Dedifferentiated amniotic fluid mesenchymal stem cell (primary cell): ENCODE results near the gene MAP1LC3B2.

Experiments
- DNase-seq: peaks from one replicate; pipeline ENCODE4 v3.0.0-alpha.2; 2016; ENCODE audit errors: extremely low spot score

MAP1LC3B2 gene

DNA sequence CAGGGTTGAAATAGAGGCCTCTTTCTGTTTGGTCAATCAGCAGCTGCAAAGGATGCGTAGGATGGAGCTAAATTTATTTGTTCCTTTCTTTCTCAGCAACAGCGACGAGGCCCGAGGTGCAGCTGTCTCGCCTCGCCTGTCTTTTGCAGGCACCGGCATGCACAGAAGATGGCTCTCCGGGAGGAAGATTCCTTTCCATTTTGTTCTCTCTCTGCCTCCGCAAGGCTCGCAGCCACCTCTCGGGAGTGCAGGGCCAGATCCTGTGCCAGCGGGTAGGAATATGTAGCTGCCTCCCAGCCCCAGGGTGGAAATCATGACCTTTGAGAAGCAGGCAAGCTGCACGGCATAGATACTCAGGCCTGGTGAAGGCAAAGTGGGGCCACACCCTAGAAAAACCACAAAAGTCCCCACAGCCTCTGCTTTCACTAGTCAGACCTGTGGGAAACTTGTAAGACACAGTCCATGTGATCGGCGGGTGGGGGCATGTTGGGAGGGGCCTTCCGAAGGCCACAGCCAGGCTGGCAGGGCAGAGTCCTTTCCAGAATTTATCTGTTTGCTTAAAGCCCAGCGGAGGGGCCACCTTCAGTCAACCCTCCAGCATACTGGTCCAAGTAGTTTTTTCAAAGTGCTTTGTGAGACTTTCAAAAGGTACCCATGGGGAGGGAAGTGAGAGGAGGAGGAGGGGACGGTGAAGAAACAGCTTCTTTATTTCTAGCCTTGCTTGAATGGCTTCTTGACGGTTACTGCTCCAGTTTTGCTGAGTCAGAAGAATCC lies at the start of gene MAP1LC3B2:
MAP1LC3B2 (plus strand) TSS at position 220 of the 774 bp plus-strand sequence. CDS start 16,562 bp downstream, outside the sequence.
- peak; percentile 38 for DNase-seq

DNA sequence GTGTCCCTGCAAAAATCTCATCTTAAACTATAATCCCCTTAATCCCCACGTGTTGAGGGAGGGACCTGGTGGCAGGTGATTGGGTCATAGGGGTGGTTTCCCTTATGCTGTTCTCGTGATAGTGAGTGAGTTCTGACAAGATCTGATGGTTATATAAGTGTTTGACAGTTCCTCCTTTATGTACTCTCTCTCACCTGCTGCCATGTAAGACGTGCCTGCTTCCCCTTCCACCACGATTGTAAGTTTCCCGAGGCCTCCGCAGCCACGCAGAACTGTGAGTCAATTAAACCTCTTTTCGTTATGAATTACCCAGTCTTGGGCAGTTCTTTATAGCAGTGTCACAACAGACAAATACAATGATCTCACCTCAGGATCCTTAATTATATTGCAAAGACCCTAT lies 45.2 kb upstream of the MAP1LC3B2 start:
- DNase-seq: no peak

DNA sequence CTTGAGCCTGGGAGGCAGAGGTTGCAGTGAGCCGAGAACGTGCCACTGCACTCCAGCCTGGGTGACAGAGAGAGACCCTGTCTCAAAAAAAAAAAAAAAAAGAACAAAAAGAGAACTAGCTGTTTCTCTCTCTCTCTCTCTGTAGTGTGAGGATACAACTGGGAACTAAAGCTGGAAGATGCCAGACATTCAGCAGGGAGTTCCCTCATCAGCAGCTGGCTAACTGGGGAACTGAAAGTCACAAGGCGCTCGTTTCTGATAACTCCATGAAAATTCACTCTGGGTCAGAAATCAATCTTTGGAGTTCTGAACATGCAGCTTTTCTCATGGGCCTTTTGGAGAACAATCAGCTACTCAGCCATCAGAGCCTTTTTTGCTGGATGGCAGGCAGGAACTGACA lies 43.5 kb upstream of the MAP1LC3B2 start:
- DNase-seq: no peak

DNA sequence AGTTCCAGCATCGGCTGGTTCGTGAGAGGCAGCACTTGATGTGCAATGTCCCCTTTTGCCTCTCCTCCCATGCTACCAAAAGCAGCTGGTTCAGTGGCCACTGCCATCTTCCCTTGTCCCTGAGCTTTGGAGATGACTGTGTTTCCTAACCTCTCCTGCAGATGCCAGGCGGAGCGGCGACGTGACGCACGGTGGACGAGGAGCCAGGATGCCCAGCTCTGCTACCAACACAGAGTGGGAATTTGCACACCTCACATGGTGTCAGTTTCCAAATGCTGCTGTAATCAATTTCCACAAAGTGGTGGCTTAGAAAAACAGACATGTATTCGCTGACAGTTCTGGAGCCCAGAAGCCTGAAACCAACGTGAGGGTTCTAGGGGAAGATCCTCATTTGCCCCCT lies 42.5 kb upstream of the MAP1LC3B2 start:
- no peak for DNase-seq

DNA sequence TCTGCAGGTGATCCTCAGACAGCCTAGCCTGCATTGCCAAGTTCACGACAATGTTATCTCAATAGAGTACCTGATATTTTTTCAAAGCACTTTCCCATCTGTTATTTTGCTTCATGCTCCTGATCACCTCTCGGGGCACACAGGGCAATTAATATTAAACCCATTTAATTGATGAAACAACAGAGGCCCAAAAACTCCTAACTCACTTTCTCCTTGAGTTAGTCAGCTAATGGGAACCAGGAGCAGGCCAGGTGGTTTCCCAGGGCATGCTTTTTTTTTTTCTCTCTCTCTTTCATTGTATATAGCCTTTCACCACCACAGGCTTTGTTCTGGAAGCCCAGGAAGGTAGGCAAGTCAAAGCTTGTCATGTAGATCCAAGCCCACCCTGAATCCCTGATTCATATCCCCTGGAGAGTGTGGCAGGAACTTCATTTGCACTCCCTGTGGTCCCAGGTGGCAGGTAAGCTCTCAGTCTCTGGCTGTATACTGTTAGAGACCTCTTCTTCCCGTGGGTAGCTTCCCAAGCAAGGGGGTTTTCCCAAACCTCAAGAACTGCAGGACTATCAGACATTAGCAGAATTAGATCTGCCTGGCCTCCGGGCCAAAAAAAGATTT lies 41.6 kb upstream of the MAP1LC3B2 start:
- DNase-seq: no peak

DNA sequence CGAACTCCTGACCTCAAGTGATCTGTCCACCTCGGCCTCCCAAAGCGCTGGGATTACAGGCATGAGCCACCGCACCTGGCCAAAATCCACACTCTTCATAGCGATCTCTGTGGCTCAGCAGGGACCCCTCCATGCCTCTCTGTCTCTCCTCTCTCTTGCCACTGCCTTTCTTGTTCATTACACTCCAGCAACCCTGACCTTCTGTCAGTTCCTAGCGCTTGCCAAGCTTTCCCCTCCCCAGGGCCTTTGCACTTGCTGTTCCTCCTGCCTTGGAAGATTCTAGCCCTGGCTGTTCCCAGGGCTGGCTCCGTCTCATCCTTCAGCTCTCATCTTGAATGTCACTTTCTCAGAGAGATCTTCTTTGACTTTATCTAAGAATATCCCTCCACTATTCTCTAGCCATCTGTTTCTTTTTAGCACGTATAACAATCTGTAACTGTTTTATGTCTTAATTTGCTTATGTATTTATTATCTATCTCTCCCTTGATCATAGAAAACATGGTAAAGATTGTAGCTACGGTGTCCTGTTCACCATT lies 38.9 kb upstream of the MAP1LC3B2 start:
- DNase-seq: no peak

DNA sequence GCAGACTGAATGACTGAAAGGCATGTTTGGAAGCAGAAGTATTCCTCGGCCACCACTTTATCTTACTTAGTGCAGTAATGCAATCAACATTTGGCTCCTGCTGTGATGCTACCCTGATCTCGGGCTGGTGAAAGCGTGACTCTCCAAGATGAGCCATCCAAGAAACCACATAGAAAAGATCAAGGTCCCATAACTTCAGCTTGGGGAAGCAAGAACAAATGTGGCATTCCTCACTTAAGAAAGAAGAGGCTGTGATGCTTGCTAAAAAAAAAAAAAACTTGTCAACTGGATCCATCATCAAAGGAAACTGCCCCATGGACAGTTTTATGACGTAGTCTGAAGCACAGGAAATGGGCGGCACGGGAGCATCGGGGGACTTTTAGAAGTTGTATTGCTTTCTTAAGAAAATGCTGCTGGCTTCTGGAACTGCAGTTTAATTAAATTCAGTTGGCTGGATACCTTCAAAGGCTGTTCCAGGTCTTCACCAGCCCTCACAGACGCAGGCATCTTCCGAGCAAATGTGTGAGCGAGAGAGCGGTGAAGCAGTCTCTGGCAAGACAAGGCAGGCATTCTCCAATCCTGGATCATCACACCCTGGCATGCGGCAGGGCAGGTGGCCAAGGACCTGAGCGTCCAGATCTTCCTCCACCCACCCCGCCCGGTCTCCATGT lies 38.2 kb upstream of the MAP1LC3B2 start:
- DNase-seq: no peak

DNA sequence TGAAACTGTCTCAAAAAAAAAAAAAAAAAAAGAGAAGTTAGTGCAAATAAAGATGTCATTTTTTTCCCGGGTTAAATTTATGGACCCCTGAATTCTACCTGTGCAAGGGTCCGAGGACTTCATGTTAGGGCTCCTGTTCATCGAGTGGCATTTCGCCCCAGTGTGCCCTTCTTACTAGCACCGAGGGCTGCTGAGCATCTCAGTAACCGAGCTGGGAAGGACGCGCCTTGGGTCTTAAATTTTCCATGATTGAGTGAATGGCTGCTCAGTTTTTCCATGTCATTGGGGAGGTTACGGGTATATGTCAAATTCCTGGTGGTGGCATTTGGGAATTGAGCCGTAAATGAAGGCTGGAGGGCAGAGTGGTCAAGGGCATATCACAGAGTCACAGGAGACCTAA lies 34.9 kb upstream of the MAP1LC3B2 start:
- DNase-seq: no peak

DNA sequence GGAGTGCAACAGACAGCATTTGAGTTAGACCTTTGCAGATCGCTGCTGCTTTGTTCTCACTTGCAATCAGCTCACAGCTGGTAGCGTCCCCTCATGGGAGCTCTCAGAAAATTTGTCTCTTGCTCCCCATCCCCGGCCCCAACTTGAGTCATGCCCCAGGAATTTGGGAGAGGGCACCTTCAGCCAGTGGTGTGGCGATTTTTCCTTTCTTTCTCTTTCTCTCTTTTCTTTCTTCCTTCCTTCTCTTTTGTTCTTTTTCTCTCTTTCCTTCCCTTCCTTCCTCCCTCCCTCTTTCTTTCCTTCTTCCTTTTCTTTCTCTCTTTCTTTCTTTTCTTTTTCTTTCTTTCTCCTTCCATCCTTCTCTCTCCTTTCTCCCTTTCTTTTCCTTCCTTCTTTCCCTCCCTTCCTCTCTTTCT lies 34.2 kb upstream of the MAP1LC3B2 start:
- DNase-seq: no peak

DNA sequence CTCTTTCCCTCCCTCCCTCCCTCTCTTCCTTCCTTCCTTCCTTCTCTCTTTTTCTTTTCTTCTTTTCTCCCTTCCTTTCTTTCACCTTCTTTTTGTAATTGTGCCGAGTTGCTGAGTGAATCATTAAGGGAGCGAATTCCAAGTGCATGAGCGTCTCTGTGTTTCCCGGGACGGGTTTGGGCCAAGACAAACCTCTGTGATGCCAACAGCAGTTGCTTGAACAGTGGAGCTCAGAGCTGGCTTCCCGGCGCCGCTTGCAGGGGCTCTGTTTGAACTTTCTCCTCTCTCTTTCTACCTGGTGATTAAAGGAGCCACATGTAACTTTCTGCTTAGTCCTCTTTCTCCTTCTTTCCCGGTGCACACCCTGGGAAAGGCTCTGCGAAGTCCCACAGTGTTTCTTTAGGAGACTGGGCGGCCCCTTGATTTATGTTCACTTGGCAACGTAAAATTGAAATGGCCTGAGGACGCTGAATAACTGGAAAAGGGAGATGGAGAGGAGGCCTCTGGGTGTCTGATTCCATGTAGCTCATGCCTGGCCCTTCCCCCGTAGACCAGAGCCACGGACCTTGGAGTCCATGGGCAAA lies 33.7 kb upstream of the MAP1LC3B2 start:
- DNase-seq: peak; percentile 88

DNA sequence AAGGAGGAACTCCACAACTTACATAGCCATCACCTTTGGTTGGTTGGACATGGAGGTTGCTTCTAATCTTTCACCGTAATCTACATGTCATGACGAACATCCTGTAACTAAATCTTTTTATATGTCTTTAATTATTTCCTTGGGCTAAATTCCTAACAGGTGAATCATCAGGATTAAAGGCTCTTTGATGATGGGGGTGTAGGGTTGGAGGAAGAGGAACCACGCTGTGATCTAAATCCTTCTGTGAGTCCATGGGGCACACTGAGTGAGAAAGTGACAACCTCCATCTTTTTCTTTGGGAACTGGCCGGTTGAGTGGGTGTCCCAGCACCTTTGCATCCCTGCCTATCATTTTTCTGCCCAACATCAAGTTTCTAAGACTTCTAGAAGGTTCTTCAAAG lies 31.1 kb upstream of the MAP1LC3B2 start:
- DNase-seq: no peak

DNA sequence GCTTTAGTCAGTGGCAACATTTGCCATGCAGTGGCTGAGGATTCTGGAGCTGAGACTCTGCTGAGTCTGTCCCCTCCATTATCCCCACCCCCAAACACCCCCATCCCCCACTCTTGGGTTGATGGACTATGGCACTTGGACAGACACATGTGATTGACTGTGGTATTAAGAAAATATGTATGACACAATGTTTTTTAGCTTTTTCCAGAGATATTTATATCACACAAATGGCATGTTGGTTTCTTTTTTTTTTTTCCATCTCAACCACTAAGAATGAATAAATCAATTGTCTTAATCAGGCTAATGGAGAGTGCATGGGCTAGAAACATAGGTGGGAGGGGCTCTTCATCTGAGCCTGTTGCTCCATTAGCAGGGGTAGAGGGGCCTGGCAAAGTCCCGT lies 30.7 kb upstream of the MAP1LC3B2 start:
- DNase-seq: no peak

DNA sequence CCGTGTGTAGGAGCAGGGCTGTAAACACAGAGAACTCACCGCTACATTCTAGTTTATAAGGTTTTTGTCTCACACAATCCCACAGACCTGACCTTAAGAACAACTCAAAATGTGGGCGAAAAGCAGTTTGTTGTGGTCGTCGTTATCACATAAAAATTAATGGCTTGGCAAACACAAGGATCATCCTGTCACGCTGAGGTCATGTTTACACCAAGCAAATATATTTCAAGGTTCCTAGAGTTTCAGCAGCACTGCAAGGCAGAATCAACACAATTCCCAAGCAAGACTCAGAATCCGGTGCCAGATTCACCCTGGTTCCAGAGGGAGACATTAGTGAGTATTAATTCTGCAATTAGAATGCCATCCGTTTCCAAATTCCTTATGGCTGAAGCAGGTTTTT lies 30.1 kb upstream of the MAP1LC3B2 start:
- no peak for DNase-seq

DNA sequence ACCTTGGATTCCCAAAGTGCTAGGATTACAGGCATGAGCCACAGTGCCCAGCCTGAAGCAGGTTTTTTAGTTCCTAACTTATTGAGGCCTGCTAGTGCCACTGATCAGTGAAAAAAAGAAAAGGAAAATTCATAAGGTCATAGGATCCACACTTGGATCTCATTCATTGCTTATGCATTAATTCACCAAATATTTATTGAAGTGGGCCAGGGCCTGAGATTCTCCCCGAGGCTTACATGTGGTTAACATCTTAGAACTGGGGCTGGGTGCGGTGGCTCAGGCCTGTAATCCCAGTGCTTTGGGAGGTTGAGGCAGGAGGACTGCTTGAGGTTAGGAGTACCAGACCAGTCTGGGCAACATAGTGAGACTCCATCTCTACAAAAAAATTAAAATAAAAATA lies 29.5 kb upstream of the MAP1LC3B2 start:
- DNase-seq: no peak

DNA sequence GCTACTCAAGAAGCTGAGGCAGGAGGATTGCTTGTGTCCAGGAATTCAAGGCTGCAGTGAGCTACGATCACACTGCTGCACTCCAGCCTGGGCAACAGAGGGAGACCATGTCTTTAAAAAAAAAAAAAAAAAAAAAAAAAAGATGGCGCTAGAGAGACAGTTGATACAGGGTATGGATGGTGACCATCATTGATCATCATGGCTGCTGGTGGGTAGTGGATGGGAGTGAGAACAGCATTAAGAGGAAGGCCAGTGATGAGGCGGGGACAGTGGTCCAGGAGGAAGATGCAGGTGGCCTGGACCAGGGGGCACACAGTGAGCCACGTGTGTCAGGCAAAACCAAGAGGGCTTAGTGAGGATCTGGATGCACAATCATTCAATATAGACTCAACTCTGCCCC lies 26.8 kb upstream of the MAP1LC3B2 start:
- no peak for DNase-seq

DNA sequence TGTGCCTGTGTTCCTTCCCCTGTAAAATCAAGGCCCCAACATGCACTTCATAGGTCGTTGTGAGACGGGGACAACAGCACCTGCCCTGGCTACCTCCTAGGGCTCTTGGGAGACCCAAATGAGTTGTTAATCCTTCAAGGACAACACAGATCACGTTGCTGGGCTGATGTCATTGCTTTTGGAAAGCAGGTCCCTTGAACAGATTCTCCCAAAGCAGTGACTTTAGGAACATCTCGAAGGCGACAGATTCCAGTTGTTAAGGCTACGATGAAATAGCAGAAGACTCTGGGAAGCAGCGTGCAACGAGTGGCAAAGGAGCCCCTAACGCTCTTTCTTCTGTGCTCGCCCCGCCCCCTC lies 26.2 kb upstream of the MAP1LC3B2 start:
- no peak for DNase-seq

DNA sequence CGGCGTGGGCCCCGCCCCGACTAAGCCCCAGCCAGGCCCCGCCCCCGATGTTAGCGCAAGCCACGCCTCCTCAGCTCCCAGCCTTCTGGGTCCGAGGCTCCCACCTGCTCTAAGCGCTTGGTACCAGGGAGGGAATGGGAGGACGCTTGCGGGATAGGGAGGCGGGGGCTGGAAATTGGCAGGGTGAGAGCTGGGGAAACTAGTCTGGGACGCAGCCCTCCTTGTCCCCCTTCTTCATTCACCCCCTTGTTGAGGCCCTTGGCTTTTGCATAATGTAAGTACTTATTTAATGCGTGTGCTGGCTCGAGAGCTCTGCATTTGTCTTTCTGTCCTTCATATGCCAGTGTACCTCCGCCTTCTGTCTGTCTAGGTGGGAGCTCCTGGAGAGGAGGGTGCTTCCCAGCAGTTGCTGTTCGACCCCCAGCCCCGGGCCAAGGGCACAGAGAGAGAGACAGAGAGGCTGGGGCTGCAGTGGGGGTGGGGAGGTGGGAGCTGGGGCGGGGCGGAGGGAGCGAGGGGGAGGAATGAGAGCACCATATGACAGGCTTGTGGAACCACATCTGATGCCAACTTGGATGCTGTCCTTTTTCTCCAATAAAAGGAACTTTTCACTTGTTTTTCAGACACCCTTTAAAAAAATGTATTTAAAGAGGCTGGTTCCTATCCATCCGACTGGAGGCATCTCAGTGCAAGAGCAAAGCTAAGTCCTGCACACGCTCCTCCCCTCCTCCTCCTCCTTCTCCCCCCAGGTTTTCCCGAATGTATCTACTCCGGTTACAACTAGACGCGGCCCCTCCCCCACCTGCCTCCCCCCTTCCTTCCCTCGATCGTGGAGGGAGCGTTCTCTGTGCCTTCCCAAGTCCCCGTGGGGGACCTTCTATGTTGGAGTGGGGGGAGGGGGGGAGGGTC lies 25.6 kb upstream of the MAP1LC3B2 start:
- peak; percentile 62 for DNase-seq

DNA sequence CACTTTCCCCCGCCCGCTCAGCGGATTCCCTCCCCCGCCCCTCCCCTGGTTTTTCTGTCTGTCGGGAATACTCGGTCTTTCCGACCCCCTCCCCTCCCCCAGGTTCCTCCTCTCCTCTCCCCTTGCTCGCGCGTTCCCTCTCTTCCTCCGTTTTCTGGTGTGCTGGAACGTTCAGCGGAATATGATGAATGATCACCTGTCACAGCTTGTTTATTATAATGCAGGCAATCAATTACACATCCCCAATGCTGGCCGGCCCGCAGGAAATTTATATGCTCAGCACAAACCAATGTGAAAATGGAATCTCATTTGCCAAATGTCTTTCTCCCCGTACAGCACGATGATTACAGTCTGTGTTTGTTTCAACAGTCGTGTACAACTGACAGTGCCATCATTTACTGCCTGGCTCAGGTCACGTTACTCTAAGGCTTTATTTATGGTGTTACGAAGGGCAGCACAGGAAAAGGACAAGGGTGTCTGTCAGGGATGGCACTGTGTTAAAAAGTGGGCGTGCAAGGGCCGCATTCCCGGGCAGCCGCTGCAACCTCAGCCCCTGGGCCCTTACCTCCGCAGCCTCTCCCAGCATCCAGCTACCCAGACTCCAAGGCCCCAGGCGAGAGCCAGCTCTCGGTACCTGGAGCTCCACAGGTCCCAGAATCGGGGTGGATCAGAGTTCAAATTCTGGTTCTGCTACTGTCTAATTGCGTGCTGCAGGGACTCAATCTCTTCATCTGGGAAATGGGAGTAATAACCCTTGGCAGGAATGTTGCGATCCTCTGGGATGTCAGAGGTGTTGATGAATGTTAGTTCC lies 24.7 kb upstream of the MAP1LC3B2 start:
- DNase-seq: no peak

DNA sequence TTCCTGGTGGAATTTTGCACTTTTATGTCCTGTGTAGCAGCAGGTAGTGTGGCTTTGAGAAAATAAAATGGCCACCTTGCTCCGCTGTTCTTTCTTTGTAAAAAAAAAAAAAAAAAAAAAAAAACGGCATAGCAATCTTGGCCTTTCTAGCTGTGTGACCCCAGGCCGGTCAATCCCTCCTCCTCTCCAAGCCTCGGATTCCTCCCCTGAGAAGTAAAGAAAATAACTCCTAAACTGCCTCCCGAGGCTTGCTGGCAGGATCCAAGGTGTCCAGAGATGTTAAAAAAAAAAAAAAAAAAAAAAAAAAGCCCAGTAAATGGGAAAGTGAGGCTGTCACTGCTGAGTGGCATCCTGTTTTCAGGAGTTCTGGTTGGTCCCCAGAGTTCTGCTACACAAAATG lies 23.9 kb upstream of the MAP1LC3B2 start:
- no peak for DNase-seq

DNA sequence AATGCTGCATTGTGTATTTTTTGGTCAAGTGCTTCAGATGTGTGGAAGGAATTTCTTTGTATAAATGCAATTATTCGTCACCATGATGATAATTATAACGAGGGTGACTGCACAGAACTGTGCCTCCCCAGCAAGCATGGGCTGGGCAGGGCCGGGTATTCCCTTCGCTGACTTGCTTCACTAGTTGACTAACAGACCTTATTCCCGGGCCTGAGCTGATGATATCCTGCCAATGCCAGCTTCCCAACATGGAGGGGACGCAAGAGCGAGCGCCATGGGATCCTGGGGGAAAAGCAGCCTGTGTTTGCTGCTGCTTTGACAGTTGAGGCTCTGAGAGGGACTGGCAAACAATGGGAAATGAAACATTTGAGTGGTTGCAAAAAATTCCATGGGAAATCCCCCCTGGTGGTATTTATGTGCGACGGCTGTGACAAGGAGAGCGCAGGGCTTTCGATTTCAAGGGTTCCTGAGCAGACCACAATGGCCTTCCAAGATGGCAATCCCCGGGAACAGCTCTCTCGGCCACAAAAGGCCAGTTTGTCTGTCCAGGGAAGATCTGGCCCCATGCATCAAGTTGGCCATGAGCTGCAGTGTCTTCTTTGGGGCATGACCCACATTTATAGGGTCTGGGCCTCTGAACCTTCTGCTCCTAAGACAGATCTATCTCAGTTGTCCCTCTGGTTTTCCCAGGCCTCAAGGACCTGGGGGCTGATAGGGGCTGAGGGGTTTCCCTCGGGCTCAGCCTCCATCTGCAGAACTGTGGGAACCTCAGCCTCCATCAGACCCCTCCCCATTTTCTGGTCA lies 21.9 kb upstream of the MAP1LC3B2 start:
- DNase-seq: no peak
